HL-60 (cell line): ENCODE data around the gene E2F4.

Source experiments
- CTCF ChIP-seq: IDR thresholded peaks from one replicate; pipeline ENCODE4 v1.5.1; 2011; ENCODE audit warnings: low read length, control low read depth, inconsistent platforms; ENCODE audit not compliant: insufficient read depth
- POLR2AphosphoS5 ChIP-seq: IDR thresholded peaks from 2 replicates; pipeline ENCODE4 v1.6.1; 2012; ENCODE audit warnings: low read depth
- REST ChIP-seq: IDR thresholded peaks from 2 replicates; pipeline ENCODE4 v1.6.1; 2012; ENCODE audit warnings: low read depth; ENCODE audit not compliant: insufficient replicate concordance
- SPI1 ChIP-seq: IDR thresholded peaks from 2 replicates; pipeline ENCODE4 v1.6.1; 2012; ENCODE audit warnings: low read depth, mild to moderate bottlenecking, borderline replicate concordance

- TF ChIP-seq SPI1: no peak
- TF ChIP-seq CTCF: no peak
- peak; percentile 19; the same call in 1 of the 2 replicates for TF ChIP-seq POLR2AphosphoS5
- no peak for TF ChIP-seq REST
Measured at GRCh38 chr16:67207249-67208091, 15.5 kb downstream of the E2F4 start.
